T-helper 22 cell (primary cell): ENCODE results near the gene TRAF1.

Source experiments
- DNase-seq: peaks from one replicate; pipeline ENCODE4 v3.0.0-alpha.2; 2020; ENCODE audit warnings: low read depth

The TRAF1 gene

DNA sequence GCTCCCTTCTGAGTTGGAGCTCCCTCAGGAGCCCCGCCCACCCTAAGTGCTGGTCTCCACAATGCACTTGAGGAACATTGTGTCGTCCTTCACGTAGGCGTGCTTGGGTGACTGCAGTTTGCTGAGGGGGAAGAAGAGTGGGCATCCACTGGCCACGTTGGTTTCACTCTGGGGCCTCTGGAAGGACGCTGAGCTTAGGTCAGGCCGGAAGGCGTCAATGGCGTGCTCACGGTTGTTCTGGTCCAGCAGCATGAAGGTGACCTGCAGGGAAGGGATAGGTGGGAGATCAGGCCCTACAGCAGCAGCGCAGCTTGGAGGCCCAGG is 21.7 kb downstream of the TRAF1 start:
- no peak for DNase-seq

DNA sequence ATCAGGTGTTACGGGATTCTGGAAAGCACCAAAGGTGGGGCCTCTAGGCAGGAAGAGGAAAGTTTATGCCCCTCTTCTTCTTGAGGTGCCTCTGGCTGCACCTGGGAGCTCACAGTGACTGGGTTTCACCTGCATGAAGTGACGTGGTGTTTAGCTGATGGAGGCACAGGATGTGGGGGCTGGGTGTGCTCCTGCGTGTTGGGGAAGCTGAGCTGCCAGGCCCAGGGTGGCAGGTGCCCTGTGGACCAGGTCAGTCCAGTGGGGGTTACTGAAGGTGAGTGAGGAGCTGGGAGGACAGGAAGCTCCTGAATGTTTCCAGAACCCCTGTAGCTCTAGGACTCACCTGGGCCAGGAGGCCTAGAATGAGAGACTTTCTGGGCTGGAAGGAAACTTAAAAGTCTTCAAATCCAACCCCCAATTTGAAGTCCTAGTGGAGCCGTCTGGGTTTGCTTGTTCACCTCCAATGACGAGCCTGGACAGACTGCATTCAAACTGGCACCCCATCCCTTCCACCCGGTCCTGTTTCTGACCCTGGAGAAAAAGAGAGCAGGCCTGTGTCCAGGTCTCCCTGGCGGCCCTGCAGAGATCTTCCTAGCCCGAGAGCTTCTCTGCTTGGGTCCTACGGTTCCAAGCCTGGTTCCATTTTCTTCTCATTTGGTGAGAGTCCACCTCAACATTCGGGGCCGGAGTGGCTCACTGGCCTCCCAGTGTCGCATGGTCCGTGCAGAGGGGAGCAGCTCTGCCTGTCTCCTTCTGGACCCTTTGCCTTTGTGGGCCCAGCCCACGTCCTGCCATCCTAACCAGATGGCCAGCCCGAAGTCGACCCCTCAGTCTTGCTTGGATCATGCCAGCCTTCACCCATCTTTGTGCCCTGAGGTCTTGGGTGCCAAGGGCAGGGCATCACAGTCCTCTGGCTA is 22.3 kb downstream of the TRAF1 start:
- DNase-seq: peak; percentile 64

DNA sequence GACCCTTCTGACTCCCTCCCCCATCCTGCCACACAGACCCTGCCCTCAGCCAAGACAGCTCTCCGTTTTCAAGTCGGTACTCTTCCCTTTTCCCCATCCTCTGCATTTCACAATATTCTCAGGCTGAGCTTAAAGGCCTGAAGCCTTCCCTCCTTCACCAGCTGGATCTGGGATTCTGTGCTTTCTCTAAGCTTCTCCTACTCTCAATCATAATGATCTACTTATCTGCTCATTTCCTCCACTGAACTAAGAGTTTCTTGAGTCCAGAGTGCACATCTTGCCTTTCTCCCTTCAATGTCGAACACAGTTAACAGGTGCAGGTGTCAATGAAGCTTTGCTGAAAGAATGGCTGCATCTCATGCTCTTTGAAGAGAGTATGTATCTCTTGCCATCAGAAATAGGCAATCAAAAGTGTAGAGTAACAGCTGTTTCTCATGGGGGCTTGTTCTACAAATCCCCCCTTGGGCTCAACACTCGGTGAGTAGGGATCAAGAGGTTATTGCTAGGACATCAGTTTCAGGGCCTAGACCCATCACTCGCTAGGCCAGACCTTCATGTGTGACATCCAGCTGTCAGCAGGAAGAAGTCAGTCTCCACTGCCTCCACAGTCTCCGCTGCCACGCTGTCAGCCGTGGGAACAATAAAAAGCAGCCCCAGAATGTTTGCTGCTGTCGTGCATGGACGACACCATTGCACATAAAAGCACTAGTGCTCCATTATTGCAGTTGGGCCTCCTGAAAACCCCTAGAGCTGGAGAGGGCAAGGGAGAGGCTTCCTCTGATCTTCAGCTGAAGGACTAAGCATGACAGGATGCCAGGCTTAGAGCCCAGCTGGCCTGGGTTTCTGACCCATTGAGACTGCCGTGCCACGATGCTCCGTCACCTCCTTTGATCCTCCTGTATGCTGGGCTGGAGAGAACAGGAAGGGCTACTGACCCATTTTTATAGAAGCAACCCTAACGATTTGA is 23.7 kb downstream of the TRAF1 start:
- DNase-seq: no peak

DNA sequence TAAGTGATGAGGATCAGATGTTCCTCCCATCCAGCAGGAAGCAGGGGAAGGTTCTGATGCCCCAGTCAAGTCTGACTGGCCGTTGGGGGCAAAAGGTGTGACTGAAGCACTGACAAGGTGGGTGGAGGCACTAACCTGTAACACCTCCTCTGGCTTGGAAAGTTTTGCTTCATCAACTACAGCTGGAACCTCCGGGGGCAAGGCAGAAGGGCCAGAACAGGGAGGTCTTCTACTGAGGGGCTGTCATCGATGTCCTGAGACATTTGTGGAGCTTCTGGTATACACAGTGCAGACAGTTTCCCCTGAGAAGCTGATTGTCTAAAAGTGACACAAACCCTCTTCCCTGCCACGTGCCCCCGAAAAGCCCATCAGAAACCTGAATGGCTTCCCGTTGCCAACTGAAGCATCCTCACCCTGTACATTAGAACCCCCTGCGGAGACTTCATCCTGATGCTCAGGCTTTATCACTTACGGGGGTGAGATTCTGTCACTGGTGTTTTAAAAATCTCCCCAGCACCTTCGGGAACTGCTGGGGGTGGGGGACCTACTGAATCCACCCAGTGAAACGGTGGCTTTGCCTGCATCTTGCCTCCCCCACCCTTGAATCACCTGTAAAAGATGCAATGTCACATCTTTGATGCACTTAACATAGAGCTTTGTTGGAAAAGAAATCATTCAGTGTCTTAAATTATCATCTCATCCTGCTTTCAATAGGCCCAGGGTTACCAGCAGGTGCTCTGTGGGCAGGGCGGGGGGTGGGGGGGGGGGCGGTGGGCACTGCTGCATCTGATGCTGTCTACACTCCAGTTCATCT is 24.6 kb downstream of the TRAF1 start:
- no peak for DNase-seq

DNA sequence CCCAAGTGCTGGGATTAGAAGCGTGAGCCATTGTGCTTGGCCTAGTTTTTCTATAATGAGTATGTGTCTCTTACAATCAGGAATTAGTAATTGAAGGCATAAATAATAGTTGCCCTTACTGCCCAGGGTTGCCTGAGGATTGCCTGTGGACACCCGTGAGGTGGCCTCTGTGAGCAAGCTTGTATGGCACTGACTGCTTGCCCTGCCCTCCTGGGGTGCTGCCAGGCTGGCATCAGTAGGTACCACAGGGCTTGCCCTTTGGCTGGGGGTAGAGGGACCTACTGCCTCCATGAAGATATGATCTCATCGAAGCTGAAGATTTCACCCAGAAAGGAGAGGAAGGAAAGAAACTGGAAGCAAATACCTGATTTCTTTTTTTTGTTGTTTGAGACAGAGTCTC is 25.8 kb downstream of the TRAF1 start:
- no peak for DNase-seq

DNA sequence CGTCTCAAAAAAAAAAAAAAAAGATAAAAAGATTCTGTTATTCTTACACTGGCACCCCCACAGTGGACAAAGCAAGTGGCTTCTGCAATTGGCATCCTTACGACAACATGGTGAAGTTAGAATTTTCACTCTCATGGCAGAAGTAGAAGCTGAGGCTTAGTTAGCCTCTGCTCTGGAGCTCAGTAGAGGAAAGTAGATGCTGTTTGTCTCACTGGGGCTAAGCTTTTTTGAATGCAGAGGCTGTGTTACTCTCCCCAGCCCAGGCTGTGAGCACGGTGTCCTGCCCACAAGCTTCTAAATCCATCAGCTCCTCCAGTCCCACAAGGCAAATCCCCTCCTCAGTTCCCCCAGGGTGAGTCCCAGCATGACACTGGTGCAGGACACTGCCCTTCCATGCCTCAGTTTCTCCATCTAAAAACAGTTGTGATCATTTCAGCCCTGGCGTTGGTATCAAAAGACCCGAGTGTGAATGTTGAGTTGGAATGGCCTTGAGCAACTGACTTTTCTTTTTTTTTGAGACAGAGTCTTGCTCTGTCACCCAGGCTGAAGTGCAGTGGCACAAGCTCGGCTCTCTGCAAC is 27.0 kb downstream of the TRAF1 start:
- DNase-seq: no peak

DNA sequence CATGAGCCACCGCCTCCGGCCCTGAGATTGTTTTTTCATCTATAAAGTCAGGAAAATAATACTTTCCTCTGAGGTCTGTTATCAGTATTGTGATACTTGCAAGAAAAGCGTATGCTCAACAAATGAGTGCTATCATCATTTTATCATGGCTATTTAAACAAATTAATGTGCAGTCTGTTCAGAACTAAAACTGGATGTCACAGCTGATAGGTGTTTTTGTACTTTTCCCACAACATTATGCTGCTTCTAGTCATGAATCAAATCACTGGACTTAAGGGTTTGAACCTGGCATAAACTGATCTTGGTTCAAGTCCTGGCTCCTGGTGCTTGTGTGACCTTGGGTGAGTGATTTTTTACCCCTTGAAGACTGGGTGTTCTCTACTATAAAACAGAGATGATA is 28.2 kb downstream of the TRAF1 start:
- no peak for DNase-seq

DNA sequence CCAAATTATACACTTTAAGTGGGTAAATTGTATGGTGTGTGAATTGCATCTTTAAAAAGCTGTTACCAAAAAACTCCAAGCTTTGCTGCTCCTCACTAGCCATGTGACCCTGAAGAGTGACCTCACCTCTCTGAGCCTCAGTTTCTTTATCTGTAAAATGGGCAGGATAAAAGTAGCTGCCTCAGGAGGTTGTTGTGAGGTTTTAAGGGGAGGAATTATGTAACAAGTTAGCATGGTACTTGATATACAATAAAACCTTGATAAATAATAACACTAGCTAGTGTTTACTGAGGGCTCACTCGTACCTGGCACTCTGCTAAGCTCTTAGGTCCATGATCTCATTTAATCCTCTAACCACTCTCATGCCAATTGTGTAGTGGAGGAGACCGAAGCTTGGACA is 30.6 kb downstream of the TRAF1 start:
- DNase-seq: no peak

DNA sequence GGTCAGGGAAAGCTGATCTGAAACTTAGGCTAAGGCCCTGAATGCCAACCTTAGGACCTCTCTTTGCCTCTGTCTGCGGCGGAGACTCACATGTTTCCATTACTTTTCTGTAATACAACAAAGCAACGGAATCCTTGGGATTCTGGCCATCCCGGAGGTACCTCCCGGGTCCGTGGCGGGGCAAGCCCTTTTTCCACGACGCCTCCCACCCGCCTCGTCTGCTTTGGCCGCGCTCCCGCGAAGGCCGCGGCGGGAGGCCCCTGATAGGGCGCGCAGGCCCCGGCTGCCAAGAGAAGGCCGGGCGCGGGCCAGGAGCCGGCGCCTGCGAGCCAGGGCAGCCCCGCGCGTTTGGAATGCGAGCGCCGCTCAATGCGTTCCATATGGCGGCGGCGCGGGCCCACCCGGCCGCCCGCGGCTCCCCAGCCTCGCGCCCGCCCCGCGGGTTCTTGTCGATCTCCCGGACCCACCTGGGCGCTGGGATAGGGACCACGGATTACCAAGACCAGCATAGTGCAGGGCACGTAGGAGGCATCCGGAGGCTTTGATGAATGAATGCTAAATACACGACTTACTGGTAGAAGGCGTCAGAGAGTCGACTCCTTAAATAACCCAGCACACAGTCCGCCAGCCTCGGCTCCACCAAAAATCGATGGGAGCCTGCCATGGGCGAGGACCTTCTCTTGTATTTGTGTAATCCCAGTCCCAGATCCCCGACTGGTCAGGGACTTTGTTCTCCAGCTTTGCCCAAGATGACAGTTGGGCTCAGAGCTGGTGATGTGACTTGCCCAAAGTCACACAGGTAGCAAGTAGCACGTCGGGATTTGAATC is 32.1 kb downstream of the TRAF1 start:
- no peak for DNase-seq

DNA sequence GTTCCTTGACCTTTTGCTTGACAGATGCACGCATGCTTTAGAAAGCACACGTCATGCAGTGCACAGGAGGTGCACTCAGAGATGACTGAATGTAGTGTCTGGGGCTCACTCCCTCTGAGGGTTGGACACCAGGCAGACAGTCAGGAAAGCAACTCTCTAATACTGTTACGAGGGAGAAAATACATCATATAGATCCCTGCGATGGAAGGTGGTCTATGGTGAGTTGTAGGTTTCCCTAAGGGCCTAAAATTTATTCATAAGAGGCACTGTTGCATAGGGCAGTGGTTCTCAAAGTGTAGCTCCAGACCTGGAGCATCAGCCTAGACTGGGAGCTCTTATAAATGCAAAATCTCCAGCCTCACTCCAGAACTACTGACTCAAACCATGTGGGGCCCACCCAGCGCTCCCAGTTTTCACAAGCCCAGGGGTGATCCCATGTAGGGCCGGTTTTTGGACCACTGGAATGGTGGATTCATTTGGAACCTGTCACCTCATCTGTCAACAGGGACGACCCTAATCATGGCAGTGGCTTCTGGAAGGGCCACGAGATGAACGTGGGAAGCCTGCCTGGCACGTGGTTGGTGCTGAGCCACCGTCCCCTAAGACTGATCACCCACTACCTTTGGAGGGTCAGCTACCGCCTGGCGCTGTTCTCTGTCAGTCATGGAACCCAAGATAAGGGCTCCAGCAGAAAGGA is 32.8 kb downstream of the TRAF1 start:
- no peak for DNase-seq

DNA sequence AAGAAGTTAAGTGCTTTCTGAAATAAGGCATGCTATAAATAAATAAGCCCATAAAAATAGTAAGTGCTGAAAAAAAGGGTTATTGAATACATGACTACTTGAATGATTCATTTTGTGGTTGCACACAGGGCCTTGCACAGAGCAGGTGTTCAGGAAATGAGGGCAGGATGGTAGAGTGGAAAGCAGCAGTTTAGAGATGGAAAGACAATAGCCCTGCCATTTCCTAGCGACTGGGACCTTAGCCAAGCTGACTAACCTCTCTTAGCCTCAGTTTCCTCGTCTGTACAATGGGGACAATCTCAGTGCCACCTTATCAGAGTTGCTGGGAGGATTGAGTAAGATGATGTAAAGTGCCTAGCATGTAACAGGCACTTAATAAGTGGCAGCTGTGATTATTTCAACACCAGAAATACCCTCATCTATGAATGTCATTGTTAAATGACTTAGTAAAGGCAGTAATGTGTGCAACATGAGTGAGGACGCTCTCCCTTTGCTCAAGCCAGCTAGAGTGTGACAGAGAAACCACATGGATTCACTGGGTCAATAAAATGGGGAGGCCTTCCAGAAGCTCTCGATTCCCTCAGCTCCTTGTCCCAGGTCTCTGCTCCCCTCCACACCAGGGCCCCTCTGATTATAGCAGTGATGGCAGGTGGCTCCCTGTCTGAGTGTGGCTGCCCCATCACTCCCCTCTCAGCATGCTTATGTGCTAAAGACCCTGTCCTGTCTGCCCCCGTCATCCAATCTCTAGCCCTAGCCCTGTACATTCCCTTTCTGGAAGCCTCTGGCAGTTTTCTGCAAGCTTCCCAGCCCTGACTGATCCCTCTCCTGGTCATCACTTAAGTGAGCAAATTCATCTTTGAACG is 33.6 kb downstream of the TRAF1 start:
- DNase-seq: peak; percentile 74

DNA sequence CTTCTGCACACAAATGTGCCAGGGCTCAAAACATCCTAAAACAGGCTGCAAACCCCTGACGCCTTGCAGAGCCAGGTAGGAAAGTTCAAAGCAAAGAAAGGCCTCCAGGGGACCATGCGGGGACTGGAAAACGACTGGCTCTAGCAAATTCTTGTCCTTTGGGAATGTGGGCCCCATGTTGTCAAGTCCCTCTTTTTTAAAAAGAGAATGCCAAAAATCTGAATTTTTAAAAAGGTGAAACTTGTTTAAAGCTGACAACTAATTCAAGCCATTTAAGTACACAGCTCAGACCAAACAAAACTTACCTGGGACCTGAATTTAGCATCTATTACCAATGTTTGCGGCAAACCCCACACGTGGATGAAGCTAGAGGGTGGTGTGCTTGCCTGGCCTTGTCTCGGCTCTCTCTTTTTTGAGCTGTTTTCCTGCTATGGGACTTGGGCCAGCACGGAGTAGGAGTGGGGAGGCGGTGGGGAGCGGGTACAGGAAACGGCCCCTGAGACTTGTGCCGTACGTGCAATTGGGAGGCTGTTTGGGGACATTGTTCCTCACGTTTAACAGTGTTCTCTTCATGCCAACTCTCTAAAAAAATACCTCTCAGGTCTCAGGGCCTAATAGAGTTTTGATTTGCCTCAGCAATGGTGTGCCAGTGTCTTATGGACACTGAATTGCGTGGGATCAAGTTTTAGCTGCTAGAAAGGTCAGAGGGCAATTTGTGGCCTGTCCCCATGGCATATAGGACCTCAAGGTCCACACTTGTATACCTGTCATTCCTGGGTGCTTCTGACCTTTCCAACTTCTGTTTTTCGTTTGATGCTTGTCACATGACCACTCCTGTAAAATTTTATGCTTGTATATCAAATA is 34.5 kb downstream of the TRAF1 start:
- DNase-seq: no peak

DNA sequence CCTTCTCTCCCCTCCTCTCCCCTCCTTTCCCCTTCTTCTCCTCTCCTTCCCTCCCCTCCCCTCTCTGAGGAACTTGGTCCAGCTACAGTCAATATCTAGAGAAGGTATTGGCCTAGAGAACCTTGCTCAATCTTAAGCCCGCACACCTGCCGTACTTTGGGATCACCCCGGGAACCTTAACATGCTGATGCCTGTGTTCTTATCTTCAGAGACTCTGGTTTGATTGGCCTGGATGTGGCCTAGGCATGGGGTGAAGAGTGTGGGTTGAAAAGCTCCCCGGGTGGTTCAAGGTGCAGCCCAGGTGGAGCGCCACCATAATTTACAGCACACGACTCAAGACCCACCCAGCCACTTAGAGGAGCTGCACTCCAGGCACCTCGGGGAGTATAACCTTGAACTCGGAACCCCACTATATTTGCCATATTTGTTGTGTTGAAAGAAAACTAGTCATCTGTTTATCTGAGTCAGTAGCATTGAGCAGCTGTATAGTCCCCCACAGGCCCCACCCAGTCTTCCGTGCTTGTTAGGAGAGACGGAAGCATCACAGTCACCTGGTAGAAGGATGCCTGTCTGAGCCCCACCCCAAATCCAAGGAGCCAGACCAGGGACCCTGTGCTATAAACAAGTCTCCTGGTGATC is 35.2 kb downstream of the TRAF1 start:
- DNase-seq: peak; percentile 62

DNA sequence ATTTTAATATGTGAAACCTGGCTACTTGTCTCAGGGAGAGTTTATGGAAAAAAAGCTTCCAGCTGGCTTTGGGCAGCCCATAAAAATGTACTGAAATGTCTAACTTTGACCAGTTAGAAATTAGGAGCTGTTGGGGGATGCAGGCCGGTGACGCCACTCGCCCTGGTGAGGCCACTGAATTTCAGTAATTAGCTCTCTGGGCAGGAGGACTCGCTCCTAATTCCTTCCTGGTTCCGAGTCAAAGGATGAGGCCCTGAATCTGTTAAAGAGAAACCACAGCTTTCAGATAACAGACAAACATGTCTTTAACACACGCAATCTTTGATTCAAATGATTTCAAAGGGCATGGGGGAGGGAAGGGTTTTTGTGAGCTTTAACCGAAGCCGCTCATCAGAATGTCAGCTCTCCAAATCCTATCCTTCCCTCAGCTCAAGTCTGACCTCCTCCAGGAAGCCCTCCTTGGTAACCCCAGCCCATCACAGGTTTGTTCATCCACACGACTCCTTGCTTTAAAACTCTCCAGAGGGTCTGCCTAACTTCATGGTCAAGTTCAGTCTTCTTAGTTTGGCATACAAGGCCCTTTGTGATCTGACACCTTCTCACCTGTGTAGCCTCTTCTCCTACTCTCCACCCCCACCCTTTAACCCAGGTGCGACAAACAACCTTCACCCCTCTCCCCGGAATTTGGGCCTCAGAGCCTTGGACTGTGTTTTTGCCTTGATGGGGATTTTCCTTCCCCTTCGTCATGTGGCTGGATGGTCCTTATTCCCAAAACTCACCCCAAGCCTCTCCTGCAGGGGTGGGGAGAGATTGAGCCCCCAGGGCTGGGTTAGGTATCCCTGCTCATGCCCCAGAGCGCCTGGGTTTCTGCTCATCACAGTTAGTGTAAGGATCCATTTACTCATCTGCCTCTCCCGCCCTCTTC is 36.0 kb downstream of the TRAF1 start:
- no peak for DNase-seq

DNA sequence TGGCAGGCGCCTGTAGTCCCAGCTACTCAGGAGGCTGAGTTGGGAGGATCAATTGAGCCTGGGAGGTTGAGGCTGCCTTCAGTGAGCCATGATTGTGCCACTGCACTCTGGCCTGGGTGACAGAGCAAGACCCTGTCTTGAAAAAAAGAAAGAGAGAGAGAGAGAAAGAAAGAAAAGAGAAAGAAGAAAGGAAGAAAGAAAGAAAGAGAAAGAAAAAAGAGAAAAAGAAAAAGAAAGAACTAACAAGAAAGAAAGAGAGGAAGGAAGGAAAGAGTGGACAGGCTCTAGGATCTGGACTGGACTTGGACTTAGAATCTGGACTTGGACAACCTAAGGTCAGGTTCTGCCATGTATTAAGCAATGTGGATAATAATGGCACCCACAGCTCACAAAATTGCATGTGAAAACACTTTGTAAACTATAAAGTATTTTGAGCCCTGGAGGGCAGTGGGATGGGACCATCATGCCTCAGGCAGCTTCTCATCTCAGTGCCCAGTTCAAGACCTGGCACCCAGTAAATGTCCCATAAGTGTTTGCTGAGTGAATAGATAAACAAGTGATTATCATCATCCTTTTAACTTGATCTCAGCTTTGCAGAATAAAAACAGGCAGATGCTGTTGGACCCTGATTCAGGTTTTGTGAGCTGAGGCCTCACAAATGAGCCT is 36.9 kb downstream of the TRAF1 start:
- DNase-seq: no peak

DNA sequence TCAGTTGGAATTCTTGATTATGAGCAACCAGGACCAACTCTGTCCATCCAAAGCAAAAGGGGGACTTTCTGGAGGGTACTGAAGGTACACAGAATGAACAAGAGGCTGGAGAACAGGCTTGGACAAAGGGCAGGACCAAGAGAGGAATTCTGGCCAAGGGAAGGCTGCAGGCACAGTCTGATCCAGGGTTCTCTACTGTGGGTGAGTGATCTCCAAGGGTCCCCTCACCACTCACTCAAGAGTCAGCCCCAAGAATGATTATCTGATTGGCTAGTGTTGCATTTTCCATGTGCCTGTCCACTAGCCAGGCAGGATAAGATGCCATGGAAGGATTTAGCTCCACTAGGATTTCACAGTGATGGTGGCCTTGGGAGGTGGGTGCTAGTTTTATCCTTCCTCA is 38.0 kb downstream of the TRAF1 start:
- no peak for DNase-seq
